Measurements from ENCODE around the gene DNAH3.
"Not testable (repeated sequence)": the region's sequence is repeated elsewhere in the genome, so short reads cannot be mapped to it uniquely, and the experiment has no call there.

The DNAH3 gene, protein sequence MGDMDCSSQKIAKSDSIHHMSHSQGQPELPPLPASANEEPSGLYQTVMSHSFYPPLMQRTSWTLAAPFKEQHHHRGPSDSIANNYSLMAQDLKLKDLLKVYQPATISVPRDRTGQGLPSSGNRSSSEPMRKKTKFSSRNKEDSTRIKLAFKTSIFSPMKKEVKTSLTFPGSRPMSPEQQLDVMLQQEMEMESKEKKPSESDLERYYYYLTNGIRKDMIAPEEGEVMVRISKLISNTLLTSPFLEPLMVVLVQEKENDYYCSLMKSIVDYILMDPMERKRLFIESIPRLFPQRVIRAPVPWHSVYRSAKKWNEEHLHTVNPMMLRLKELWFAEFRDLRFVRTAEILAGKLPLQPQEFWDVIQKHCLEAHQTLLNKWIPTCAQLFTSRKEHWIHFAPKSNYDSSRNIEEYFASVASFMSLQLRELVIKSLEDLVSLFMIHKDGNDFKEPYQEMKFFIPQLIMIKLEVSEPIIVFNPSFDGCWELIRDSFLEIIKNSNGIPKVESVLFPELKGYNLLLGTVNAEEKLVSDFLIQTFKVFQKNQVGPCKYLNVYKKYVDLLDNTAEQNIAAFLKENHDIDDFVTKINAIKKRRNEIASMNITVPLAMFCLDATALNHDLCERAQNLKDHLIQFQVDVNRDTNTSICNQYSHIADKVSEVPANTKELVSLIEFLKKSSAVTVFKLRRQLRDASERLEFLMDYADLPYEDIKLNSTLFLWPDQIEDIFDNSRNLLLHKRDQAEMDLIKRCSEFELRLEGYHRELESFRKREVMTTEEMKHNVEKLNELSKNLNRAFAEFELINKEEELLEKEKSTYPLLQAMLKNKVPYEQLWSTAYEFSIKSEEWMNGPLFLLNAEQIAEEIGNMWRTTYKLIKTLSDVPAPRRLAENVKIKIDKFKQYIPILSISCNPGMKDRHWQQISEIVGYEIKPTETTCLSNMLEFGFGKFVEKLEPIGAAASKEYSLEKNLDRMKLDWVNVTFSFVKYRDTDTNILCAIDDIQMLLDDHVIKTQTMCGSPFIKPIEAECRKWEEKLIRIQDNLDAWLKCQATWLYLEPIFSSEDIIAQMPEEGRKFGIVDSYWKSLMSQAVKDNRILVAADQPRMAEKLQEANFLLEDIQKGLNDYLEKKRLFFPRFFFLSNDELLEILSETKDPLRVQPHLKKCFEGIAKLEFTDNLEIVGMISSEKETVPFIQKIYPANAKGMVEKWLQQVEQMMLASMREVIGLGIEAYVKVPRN (N-terminal part only)

DNA sequence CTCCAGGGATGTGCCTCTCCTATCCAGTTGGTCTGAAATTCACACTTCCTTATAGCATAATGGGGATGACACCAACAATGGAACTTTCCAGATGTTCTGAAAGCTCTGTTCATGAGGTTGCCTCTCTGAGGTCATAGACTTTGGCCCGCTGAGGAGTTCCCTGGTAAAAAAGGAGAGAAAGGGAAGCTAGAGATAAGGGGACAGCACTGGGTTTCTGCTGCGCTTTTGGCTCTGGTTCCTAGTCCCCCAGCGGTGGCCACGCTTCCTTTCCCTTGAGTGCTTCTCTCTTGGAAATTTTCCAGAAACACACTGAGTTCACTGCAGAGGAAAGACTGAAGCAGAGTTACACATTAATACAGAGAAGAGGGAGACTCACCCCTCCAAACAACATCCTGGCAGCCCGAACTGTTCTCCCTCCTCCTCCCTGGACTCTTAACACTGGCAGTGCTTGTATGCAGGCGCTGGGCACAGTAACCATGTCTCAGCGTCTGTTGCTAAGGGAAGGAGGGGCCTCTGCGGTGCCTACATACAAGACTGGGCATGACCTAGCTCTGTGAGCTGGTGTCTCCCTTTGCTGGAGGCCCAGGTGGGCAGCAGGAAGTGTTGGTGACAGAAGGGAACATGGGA is at the start of gene DNAH3:
DNAH3 (minus strand) TSS at position 472 of the 627 bp plus-strand sequence. CDS start 527 bp downstream, outside the sequence.
- no peak for DNase-seq

DNA sequence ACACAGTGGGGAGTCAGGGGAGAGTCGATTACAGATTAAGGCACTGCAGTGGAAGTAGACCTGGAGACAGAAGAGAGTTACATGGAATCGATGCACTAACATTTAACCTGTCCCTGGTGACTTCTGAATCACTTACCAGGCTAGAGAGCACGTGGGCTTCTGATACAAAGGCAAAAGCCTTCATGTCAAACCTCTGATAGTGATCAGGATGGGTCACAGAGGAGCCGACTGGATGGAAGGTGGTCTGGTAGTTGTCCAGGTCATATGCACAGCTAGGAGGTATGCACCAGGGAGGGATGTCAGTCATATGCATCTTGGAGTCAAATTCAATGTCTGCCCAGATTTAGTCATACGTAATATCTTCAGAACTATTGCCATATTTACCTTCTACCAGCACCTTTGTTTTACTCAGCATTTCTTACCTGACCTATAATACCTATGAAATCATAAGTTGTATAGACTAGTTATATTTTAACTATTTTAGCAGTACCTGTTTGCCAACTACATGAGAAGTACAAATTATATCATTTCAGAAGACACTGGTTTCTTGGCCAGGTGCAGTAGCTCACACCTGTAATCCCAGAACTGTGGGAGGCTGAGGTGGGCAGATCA is 49.1 kb upstream of the DNAH3 start:
- DNase-seq = no peak

DNA sequence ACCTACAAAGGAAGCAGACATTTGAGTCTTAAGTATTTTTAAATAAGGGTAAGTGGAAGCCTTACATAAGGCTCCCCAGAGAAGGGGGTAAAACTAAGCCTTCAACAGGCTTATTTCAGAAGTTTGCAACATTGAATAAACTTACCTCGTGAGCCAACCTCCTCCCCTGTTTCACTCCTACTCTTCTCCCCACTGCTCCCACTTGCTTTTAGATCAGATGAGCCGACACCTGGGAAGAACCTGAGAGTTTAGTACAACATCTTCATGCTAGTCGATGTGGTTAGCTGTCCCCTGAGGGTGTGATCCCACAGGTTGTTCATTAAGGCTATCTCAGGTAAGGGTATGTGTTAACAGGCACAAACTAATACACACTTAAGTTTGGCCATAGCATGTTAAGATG is 47.0 kb upstream of the DNAH3 start:
- DNase-seq = no peak

DNA sequence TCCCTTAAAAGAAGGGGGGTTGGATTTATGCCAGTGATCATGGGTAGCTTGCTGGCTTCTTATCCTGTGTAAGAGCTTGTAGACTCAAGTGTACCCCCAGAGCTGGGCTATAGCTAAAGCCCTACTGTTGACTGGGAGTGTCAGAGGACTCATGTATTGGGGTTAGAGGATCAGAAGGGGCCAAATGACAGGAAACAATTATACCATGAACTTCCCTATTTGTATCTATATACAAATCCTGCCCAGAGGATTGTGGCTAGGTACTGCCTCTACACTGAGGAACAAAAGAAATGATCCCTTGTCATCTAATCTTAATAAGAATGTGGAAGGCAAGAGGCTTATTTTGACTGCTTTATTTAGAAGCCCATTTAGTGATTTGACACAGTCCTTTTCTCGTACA is 46.5 kb upstream of the DNAH3 start:
- no peak for DNase-seq

DNA sequence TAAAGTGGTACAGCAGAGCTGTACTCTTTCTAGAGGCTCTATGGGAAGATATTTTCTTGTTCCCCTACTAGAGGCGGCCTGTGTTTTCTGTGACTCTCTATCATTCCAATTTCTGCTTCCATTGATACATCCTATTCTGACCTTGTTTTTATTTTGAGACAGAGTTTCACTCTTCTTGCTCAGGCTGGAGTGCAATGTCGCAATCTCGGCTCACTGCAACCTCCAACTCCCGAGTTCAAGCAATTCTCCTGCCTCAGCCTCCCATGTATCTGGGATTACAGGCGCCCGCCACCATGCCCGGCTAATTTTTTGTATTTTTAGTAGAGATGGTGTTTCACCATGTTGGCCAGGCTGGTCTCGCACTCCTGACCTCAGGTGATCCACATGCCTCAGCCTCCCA is 44.7 kb upstream of the DNAH3 start:
- DNase-seq = not testable (repeated sequence)

DNA sequence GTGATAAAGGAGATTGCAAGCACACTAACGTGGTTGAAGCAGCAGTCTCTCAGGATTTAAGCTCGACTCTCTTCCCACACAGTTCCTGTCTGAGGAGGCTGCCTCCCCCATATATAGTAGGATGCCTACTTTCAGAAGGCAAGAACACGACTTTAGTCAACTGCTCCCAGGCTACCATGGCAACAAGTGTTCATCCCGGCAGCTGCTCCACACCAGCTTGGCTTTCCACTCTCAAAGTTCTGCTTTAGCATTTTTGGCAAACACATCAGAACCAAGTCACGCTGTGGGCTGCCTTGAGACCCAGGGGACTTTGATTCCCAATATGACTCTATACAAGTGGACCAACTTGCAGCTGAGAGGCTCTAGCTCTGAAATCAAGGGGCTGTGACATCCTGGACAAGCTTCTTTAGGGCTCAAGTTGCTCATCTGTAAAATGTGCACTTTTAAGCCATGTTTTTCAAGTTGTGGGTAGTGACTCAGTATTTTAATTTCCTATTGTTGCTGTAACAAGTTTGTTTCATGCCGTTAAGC is 44.2 kb upstream of the DNAH3 start:
- no peak for DNase-seq

DNA sequence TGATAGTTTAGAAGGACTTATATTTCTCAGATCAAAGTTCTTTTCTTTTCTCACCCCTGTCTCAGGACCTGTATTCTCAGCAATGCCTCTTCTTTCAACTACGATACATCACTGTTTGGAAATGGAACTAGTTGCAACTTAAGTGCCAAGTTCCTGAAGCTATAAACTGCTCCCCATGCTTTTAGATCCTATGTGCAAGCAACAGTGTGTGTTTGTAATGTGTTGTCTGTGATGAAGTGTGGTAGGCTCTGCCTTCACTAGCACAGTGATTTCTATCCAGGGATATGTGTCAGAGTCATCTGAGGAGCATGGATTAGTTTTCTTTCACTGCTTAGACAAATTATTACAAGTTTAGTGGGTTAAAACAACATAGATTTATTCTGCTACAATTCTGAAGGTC is 42.3 kb upstream of the DNAH3 start:
- DNase-seq = no peak

DNA sequence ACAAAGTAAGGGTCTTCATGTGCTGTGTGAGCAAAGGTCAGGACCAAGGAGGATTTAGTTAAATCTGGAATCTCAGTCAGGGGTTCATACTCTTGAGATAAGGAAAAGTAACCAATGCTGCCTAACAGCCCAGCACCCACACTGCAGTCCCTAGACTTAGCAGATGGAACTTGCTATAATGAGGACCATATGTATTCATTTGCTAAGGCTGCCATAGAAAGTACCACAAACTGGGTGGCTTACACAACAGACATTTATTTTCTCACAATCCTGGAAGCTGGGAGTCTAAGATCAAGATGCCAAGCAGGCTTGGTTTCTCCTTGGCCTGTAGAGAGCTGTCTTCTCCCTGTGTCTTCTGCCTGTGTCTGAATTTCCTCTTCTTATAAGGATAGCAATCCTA is 40.0 kb upstream of the DNAH3 start:
- no peak for DNase-seq

DNA sequence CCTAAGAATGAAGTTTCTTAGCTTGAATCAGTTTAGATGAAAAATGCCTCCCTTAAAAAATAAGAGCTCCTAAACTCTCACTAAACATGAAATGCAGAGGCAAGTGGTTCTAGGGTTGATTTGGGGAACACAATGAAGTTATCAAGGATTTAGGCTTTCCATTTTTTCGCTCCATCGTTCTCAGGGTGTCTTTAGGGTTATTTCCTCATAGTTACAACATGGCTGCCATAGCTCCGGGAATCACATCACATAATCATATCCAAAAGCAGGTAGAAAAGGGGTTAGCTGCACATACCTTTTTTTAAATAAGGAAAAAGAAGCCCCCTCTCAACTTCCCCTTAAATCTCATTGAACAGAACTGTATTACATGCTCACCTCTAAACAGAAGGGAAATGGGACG is 39.4 kb upstream of the DNAH3 start:
- DNase-seq = no peak

DNA sequence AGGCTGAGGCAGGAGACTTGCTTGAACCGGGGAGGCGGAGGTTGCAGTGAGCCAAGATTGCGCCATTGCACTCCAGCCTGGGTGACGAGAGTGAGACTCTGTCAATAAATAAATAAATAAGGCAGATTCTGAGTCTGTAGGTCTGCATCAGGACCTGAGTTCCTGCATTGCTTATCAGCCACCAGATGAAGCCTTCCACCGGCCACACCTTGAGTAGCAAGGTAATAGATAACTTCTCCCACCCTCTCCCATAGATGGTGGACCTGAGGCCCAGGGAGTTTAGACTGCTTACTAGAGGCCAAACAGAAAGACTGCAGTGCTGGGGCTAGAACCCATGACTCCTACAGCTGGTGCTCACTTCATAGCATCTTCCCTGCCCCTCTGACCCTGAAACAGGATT is 38.7 kb upstream of the DNAH3 start:
- no peak for DNase-seq

DNA sequence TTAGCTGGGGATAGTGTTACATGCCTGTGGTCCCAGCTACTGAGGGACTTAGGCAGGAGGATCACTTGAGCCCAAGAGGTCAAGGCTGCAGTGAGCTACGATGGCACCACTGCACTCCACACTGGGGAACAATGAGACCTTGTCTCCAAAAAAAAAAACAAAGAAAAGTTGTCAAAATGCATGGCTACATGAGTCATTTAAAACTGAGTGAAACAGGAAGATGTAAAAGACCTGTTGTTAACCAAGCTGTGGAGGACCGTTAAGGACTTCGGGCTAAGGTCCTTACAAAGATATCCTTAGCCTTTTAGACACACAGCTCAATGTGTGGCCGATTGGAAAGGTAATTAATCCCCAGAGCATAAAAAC is 35.7 kb upstream of the DNAH3 start:
- DNase-seq = no peak

DNA sequence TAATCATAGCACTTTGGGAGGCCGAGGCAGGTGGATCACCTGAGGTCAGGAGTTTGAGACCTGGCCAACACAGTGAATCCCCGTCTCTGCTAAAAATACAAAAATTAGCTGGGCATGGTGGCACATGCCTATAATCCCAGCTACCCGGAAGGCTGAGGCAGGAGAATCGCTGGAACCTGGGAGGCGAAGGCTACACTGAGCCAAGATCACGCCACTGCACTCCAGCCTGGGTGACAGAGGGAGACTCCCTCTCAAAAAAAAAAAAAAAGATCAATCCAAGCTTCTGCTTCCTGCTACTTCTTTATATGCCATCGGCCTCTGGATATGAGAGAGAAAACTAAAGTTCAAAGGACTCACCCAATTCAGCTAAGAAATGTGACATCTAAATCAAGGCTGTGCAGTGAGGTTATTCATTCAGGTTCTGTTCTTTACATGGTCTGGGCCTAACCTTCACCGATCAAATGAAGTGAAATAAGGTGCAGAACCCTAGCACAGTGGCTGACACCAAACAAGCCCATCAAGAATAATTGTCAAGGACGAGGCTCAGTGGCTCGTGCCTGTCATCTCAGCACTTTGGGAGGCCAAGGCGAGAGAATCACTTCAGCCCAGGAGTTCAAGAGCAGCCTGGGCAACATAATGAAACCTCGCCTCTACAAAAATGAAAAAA is 35.1 kb upstream of the DNAH3 start:
- DNase-seq = no peak

DNA sequence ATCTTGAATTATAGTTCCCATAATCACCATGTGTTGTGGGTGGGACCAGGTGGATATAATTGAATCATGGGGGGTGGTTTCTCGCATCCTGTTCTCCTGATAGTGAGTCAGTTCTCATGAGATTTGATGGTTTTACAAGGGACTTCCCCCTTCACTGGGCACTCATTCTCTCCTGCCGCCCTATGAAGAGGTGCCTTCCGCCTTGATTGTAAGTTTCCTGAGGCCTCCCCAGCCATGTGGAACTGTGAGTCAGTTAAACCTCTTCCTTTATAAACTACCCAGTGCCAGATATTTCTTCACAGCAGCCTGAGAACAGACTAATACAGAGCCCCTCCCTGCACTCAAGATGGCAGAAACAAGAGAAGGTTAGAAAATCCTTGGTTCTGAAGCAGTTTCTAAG is 34.2 kb upstream of the DNAH3 start:
- no peak for DNase-seq

DNA sequence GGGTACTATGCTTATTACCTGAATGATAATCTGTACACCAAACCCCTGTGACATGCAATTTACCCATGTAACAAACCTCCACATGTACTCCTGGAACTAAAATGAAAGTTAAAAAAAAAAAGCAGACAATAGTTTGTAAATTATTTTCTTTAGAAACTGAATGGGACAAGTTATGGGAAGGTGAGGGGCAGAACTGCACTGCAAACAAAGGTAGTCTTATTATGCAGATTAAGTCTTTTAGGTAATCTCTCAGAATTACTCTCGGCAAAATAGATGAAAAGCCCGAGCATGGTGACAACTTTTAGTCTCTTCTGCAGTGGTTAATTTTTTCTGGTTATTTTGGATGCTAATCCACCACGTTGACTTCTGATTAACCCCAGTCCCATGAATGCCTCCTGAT is 33.3 kb upstream of the DNAH3 start:
- DNase-seq = no peak

DNA sequence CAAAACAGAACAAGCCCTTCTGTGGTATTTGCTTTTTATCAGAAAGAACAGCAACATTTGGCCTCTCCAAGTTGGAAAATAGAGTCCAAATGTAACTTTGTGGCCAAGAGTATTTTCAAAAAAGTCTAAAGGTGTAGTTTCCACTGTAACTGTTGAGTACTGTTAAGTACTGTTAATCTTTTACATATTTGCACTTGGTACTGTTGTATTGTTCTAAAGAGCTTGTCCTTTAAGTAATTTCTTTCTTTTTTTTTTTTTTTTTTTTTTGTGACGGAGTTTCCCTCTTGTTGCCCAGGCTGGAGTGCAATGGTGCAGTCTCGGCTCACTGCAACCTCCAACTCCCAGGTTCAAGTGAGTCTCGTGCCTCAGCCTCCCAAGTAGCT is 29.3 kb upstream of the DNAH3 start:
- no peak for DNase-seq

DNA sequence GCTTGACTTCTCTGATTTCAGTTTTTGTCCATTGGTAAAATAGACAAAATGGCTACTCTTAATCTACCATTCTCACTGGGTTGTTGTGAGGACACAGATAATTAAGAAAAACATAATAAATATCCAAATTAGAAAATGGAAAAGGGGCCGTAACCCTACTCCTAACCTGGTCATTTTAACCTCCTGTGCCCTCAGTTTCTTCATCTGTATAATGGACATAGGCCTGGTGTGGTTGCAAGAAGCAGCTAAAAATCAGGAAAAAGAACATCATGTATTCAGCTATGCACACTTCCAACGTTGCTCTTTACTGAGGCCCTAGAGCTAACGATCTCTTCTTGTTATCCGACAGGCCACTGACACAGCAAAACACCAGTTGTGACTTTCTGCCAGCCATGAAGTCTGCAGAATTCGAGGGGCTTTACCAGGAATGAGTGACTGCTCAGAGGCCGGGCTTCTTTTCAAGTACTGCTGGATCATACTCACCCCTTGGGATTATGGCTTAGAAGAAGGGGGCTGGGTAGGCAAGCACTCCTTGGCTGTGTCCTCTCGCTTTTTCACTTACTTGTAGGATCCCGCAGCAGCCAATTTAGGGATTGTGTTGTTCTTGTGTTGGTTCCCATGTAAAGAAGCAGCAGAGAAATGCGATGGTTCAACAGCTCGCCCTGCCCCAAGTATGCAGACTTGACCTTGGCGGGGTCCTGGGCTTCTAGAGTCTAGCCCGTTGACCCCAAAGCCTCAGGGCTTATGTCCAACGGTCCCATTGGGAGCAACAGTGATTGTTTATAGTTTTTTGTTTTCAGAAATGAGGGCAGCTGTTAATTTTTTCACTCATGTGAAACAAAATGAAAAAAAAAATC is 28.7 kb upstream of the DNAH3 start:
- DNase-seq = no peak

DNA sequence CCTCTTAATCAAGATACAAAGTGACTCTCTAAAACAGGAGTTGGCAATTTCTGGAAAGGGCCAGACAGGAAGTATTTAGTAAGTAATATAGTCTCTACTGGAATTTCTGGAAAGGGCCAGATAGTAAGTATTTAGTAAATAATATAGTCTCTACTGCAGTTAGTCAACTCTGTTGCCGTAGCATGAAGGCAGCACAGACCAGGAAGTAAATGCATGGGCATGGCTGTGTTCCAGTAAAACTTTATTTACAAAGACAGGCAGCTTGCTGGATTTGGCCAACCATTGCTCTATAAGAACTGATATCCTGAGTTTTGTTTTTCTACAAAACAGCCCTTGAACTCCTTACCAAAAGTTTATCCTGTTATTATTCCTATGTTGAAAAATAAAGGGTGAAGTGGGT is 24.8 kb upstream of the DNAH3 start:
- DNase-seq = no peak

DNA sequence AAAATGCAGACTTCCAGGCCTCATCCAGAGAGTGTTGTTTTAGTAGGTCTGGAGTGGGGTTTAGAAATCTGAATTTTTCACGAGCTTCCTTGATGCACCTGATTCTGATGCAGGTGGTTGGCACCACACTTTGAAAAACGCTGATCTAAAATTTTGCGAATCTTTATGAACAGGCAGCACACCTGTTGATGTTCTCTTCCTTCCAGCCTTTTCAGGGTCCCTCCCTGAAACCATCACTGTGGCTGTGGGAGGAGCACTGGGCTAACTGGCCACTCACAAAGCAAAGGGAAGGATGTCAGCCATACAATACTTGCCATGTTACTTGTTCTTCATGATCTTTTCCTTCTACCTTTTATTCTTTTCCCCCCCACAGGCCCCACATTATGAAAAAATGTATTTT is 22.0 kb upstream of the DNAH3 start:
- no peak for DNase-seq

DNA sequence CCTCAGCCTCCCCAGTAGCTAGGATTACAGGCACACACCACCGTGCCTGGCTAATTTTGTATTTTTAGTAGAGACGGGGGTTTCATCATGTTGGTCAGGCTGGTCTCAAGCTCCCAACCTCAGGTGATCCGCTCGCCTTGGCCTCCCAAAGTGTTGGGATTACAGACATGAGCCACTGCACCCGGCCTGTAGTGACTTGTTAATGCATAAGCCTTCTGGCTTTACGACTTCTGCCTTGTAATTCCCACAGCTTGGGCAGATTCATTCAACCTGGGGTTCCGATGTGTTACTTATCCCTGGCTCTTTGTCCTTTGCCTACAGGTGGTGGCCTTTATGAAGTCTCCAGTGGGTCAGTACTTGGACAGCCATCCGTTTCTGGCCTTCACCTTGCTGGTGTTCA is 19.5 kb upstream of the DNAH3 start:
- not testable (repeated sequence) for DNase-seq

DNA sequence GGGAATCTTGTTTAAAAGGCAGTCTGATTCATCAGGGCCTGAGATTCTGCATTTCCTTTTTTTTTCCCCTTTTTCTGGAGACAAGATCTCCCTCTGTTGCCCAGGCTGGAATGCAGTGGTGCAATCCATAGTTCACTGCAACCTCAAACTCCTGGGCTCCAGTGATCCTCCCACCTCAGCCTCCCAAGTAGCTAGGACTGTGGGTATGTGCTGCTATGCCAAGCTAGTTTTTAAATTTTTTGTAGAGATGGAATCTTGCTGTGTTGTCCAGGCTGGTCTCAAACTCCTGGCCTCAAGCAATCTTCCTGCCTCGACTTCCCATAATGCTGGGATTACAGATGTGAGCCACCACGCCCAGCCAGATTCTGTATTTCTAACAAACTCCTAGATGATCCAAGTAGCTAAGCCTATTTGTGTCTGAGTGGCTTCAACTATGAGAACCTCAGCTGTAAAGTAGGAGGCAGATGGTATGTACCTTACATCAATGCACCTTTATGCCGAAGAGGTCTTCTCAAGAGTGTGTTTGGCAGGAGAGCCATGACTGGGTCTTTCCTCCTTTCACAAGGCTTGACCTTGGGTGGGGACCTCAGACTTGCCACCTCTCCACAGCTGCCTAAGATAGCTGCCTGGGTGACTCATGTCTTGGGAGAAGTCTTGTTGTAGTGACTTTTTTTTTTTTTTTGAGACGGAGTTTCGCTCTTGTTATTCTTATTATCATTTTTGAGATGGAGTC is 18.8 kb upstream of the DNAH3 start:
- no peak for DNase-seq
